ENCODE results near the gene CBARP.

The CBARP gene

DNA sequence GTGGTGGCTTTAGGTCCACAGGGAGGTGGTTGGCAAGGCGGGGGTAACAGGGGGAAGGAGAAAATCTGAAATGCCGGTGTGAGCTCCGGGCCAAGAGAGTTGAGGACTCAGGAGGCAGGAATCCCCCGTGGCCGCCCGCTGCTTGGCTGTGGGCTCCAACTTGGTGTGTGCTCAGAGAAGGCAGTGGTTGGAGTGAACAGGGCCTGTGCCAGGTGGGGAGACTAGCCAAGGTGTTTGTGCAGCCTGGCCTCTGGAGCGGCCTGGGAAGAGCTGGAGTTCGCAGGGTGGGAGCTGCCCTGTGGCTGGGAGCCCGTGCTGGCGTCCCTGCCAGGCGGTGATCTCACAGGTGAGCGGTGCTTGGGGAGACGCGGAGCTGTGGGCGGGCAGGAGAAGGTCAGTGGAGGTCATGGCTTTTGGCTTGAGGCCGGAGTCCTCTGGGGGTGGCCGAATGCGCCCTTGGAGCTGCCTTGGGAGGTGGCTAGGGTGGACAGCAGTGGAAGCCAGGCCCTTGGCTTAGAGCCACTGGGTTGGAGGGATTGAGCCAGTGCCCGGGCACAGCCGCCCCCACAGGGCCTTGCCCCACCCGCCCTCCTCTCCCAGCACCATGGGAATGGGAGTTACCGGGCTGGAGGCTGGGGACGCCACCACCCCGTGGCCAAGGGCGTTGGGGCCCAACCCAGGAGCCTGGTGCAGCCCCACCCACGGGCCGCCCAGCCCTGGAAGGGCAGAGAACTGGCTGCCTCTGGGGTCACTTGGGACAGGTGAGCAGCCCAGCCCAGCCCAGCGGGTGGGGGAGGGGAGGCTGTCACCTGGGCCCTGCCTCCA, 24.2 kb upstream of the CBARP start:
- Histone ChIP-seq H3K27me3 (replicated peaks) (no peaks in the 10 kb centered on the region), H3K36me3 (replicated peaks) (peaks cover 14% of the 10 kb centered on the region), H3K27ac (peak overlapping the region; percentile 64), H3K4me3 (ENCODE audit: low read depth, low read length) (peak overlapping the region; percentile 61)
- DNase-seq: no peak
- in situ Hi-C loops (cut with HindIII; ENCODE audit: low pct_ligation_motif_present, low sequenced_read_pairs): no loop called here
- no peak for TF ChIP-seq CTCF (IDR thresholded peaks at IDR 0.05; ENCODE audit: low read depth, low read length, missing control alignments)

- in situ Hi-C loops (cut with HindIII; ENCODE audit: low pct_ligation_motif_present, low sequenced_read_pairs): no loop called here
- no peaks in the 10 kb centered on the region for H3K27me3 ChIP-seq (replicated peaks)
- no peak for DNase-seq
Measured at GRCh38 chr19:1261538-1261797, 23.7 kb upstream of the CBARP start.

DNA sequence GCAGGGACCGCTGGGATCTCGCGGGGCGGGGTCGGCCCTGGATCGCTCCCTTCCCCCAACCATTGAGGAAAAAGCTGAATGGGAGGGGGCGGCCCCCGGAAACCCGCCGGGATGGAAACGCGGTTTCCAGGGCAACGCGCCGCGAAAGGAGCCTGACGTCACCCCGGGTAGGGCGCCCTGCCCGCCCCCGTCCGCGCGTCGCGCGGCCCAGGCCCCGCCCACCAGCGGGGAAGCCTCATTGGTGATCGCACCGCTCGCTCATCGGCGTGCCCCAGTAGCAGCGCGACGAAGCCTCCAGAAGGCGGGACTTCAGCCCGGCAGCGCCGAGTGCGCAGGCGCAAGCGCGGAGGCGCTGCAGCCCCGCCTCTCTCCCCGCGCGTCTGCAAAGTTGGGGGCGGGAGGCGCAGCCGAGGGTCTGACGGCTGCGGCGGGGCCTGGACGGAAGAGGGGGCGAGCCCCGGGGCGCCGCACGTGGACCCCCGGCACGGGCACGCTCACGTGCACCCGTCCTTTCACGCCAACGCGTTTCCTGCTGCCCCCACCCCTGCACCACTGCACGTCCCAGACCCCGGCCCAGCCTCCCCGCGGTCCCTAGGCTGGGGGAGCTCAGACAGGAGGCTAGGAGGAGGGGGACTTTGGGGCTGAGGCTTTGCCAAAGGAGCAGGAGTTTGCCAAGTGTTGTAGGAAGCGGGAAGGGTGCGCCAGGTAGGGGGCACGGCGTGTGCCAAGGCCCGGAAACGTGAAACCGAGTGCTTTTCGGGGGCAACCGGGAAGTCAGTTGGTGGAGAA, 23.1 kb upstream of the CBARP start:
- Histone ChIP-seq H3K36me3 (replicated peaks) (peaks cover 22% of the 10 kb centered on the region), H3K4me3 (ENCODE audit: low read depth, low read length) (peak overlapping the region; percentile 61), H3K27me3 (replicated peaks) (no peaks in the 10 kb centered on the region), H3K27ac (peak overlapping the region; percentile 64)
- in situ Hi-C loops (cut with HindIII; ENCODE audit: low pct_ligation_motif_present, low sequenced_read_pairs): no loop called here
- peak; percentile 93 for DNase-seq
- TF ChIP-seq CTCF (IDR thresholded peaks at IDR 0.05; ENCODE audit: low read depth, low read length, missing control alignments): no peak

More at GRCh38 chr19:1261538-1261797, 23.7 kb upstream of the CBARP start:
- Histone ChIP-seq H3K4me3 (ENCODE audit: low read depth, low read length) (peak overlapping the region; percentile 61), H3K36me3 (replicated peaks) (peaks cover 19% of the 10 kb centered on the region), H3K27ac (peak overlapping the region; percentile 64)
- peak; percentile 42 for TF ChIP-seq CTCF (IDR thresholded peaks at IDR 0.05; ENCODE audit: low read depth, low read length, missing control alignments)

DNA sequence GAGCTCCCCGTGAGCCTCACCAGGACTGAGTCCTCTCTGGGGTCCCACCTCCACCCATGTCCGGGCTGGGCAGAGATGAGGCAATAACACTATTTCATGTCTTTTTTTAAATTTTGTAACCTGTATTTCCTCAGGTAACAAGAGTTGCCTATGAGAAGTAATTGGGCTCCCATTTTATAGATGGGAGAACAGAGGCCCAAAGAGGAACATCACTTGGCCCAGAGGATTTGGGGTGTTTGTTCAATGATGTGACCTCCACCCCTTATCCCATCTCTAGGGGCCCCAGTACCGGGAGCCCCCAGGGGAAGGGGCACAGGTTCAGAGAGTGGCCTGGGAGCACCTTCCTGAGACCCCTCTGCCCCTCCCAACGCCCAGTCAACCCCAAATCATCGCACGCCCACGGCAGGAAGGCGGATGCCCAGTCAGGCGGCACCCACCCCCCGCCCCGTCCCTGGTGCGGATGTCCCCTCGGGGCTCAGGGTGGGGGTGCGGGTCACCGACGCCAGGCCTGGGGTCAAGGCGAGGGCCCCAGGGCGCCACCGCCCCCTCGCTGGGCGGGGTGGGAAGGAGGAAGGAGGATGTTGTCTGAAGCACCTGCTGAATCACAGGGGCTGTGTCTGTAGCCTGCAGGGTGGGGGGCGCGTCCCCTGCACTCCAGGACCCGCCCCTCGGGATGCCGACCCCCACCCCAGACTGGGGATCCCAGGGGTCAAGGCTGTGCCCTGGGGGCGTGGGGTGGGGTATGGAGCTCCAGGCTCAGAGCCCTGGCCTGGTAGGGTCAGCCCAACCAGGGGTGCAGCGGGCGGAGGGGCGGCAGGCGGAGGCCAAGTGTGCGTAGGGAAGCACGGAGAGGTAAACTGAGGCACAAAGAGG, 22.3 kb upstream of the CBARP start:
- H3K27me3 ChIP-seq (replicated peaks): no peaks in the 10 kb centered on the region
- peak overlapping the region; percentile 5 for H3K27ac ChIP-seq
- DNase-seq: no peak
- H3K36me3 ChIP-seq (replicated peaks): peaks cover 31% of the 10 kb centered on the region
- no peak for TF ChIP-seq CTCF (IDR thresholded peaks at IDR 0.05; ENCODE audit: low read depth, low read length, missing control alignments)
- peak overlapping the region; percentile 37 for H3K4me3 ChIP-seq (ENCODE audit: low read depth, low read length)
- in situ Hi-C loops (cut with HindIII; ENCODE audit: low pct_ligation_motif_present, low sequenced_read_pairs): no loop called here

DNA sequence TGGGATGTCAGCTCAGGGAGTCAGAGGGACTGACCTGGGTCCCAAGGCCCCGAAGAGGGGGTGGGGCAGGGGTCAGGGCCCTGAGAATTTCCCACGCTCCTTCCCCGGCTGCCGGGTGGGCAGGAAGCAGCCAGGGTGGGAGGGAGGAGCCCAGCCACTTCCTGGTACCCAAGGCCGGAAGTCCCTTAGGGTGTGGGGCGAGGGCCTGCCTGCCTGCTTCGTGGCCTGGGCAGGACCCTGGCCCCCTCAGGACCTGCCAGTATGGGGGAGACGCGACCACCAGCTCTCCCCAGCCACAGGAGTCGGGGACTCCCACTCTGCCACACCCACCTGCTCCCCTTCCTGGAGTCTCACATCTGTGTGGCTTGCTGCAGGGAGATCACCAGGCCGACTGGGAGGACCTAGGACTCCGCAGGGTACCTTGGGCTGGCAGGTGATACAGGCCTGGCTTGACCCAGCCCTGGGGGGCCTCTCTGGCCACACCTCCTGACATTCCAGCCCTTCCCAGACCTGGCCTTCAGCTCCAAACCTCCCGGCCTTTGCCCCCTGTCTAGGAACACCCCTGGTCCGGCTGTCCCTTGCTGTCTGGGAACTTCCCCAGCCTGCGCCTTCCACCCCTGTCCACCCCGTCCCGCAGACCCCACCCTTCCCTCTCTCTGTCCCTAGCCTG, 21.5 kb upstream of the CBARP start:
- Histone ChIP-seq H3K4me3 (ENCODE audit: low read depth, low read length) (no peak overlapping the region), H3K27me3 (replicated peaks) (no peaks in the 10 kb centered on the region), H3K27ac (peak overlapping the region; percentile 5), H3K36me3 (replicated peaks) (peaks cover 39% of the 10 kb centered on the region)
- in situ Hi-C loops (cut with HindIII; ENCODE audit: low pct_ligation_motif_present, low sequenced_read_pairs): no loop called here
- TF ChIP-seq CTCF (IDR thresholded peaks at IDR 0.05; ENCODE audit: low read depth, low read length, missing control alignments): no peak
- no peak for DNase-seq
